ENCODE measurements around the gene MRS2. TPM values are rescaled to one million over a fixed set of nuclear protein-coding genes. Genes with fewer than 3 reads are reported as not detected.

MRS2 gene
- polyA plus RNA-seq, 1 of the 3 experiments (the other 2 are of a cell fraction), result 9.4 TPM

DNA sequence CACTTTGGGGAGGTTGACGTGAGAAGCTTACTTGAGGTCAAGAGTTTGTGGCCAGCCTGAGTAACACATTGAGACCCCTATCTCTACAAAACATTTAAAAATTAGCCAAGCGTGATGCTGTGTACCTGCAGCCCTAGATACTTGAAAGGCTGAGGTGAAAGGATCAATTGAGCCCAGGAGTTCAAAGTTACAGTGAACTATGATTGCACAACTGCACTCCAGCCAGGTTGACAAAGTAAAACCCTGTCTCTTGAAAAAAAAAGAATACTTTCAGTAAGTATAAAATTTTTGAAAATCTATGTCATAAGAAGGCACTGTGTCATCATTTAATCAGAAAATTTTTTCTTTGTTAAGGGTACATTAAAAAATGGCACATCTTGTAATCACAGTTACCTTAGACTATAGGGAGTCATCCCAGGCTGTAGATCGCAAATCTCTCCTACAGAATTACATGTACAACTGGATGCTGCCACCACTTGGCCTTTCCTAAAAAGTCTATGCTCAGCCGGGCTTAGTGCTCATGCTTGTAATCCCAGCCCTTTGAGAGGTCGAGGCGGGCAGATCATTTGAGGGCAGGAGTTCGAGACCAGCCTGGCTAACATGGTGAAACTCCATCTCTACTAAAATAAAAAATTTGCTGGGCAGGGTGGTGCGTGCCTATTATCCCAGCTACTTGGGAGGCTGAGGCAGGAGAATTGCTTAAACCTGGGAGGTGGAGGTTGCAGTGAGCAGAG, 17.0 kb upstream of the MRS2 start:
- Histone ChIP-seq H3K4me1 (ENCODE audit: control insufficient read depth in 1 of 2, insufficient read depth in 2 of 2, low read depth in 1 of 2, low read length in 1 of 2) (no peaks in the 10 kb centered on the region; a peak in 1 of 4 replicates), H3K9ac (no peak overlapping the region), H3K27ac (ENCODE audit: low read depth in 2 of 2, low read length in 1 of 2) (no peak overlapping the region), H3K9me2 (no peaks in the 10 kb centered on the region), H3F3A (replicated peaks; ENCODE audit: insufficient read depth) (no peaks in the 10 kb centered on the region), H2AFZ (ENCODE audit: low read depth) (no peak overlapping the region), H3K36me3 (replicated peaks in 1 of 2; ENCODE audit: control insufficient read depth in 1 of 2, insufficient read depth in 2 of 2, low read length in 1 of 2) (no peaks in the 10 kb centered on the region), H3K9me3 (no peaks in the 10 kb centered on the region), H3K4me2 (no peak overlapping the region), H3K4me3 (ENCODE audit: low read depth in 2 of 2, low read length in 1 of 2) (no peak overlapping the region), H4K20me1 (ENCODE audit: insufficient read depth) (no peaks in the 10 kb centered on the region), H3K27me3 (ENCODE audit: insufficient read depth) (no peaks in the 10 kb centered on the region), H3K79me2 (ENCODE audit: insufficient read depth) (no peaks in the 10 kb centered on the region)
- no peak for DNase-seq
- ChIA-PET POLR2A (no interaction called here), CTCF (interaction anchor here (0.6 to 4.8 kb wide), 3 partner anchors 26 to 103 kb away, joined by 3 to 64 read pairs (median 3); no protein-coding TSS in a partner anchor)
- WGBS (ENCODE audit: low lambda C conversion rate), result 73% methylated on average over 8 of the region's 8 CpGs
- TF ChIP-seq NFIC (IDR thresholded peaks at IDR 0.05; ENCODE audit: borderline replicate concordance) (no peak), FOXM1 (IDR thresholded peaks at IDR 0.05; ENCODE audit: low read depth) (no peak), JUND (IDR thresholded peaks at IDR 0.05) (no peak), POLR2AphosphoS5 (IDR thresholded peaks at IDR 0.05; ENCODE audit: low read depth, low read length) (no peak), NRF1 (IDR thresholded peaks at IDR 0.05; ENCODE audit: low read depth, low read length) (no peak), EP300 (IDR thresholded peaks at IDR 0.05; ENCODE audit: borderline replicate concordance in 1 of 2, low read depth in 1 of 2, low read length in 1 of 2) (no peak), YY1 (IDR thresholded peaks at IDR 0.05; ENCODE audit: low read depth) (no peak), ELF1 (IDR thresholded peaks at IDR 0.05) (no peak), RXRA (IDR thresholded peaks at IDR 0.05; ENCODE audit: borderline replicate concordance, low read depth) (no peak), FOSL2 (IDR thresholded peaks at IDR 0.05; ENCODE audit: borderline replicate concordance, low read depth) (no peak)
- TF ChIP-seq, protein P1, sequence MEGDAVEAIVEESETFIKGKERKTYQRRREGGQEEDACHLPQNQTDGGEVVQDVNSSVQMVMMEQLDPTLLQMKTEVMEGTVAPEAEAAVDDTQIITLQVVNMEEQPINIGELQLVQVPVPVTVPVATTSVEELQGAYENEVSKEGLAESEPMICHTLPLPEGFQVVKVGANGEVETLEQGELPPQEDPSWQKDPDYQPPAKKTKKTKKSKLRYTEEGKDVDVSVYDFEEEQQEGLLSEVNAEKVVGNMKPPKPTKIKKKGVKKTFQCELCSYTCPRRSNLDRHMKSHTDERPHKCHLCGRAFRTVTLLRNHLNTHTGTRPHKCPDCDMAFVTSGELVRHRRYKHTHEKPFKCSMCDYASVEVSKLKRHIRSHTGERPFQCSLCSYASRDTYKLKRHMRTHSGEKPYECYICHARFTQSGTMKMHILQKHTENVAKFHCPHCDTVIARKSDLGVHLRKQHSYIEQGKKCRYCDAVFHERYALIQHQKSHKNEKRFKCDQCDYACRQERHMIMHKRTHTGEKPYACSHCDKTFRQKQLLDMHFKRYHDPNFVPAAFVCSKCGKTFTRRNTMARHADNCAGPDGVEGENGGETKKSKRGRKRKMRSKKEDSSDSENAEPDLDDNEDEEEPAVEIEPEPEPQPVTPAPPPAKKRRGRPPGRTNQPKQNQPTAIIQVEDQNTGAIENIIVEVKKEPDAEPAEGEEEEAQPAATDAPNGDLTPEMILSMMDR (IDR thresholded peaks at IDR 0.05), result no peak
- TF ChIP-seq, protein P2, sequence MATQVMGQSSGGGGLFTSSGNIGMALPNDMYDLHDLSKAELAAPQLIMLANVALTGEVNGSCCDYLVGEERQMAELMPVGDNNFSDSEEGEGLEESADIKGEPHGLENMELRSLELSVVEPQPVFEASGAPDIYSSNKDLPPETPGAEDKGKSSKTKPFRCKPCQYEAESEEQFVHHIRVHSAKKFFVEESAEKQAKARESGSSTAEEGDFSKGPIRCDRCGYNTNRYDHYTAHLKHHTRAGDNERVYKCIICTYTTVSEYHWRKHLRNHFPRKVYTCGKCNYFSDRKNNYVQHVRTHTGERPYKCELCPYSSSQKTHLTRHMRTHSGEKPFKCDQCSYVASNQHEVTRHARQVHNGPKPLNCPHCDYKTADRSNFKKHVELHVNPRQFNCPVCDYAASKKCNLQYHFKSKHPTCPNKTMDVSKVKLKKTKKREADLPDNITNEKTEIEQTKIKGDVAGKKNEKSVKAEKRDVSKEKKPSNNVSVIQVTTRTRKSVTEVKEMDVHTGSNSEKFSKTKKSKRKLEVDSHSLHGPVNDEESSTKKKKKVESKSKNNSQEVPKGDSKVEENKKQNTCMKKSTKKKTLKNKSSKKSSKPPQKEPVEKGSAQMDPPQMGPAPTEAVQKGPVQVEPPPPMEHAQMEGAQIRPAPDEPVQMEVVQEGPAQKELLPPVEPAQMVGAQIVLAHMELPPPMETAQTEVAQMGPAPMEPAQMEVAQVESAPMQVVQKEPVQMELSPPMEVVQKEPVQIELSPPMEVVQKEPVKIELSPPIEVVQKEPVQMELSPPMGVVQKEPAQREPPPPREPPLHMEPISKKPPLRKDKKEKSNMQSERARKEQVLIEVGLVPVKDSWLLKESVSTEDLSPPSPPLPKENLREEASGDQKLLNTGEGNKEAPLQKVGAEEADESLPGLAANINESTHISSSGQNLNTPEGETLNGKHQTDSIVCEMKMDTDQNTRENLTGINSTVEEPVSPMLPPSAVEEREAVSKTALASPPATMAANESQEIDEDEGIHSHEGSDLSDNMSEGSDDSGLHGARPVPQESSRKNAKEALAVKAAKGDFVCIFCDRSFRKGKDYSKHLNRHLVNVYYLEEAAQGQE (IDR thresholded peaks at IDR 0.05; ENCODE audit: low read depth, low read length), result no peak
- TF ChIP-seq, protein P3, sequence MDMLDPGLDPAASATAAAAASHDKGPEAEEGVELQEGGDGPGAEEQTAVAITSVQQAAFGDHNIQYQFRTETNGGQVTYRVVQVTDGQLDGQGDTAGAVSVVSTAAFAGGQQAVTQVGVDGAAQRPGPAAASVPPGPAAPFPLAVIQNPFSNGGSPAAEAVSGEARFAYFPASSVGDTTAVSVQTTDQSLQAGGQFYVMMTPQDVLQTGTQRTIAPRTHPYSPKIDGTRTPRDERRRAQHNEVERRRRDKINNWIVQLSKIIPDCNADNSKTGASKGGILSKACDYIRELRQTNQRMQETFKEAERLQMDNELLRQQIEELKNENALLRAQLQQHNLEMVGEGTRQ (IDR thresholded peaks at IDR 0.05; ENCODE audit: borderline replicate concordance, low read depth, low read length), result no peak
- TF ChIP-seq, protein P4, sequence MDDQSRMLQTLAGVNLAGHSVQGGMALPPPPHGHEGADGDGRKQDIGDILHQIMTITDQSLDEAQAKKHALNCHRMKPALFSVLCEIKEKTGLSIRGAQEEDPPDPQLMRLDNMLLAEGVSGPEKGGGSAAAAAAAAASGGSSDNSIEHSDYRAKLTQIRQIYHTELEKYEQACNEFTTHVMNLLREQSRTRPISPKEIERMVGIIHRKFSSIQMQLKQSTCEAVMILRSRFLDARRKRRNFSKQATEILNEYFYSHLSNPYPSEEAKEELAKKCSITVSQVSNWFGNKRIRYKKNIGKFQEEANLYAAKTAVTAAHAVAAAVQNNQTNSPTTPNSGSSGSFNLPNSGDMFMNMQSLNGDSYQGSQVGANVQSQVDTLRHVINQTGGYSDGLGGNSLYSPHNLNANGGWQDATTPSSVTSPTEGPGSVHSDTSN (IDR thresholded peaks at IDR 0.05), result no peak

Measured in SK-N-SH (cell line).